Pancreas (tissue), 10 donors: ENCODE measurements around the gene NIPA2. TPM values are rescaled to one million over a fixed set of nuclear protein-coding genes. Genes with fewer than 3 reads are reported as not detected.
"Not testable (repeated sequence)": the region's sequence is repeated elsewhere in the genome, so short reads cannot be mapped to it uniquely, and the experiment has no call there.

ENCODE experiments used
- ATAC-seq, 4 donors: fragments of 200-7000 bp; cut with Tn5 transposase; one replicate each; pipeline versions ENCODE4 v1.8.0 to v1.9.1; 2020; ENCODE audit warnings: mild to moderate bottlenecking in 4 of 4, moderate library complexity in 4 of 4
- DNase-seq, 6 donors: peaks; one replicate each; pipeline ENCODE4 v3.0.0-alpha.2; 2020
- FAIRE-seq: peaks from 2 replicates; lab custom pipeline; 2012; peaks lifted over from hg19 to GRCh38; lab: Jason Lieb, UNC
- H3K27ac ChIP-seq, 4 donors: fragments of 200-600 bp; sonication (generic); 1 replicate in 3 of 4; 2 replicates in 1 of 4; pipeline versions ENCODE4 v1.5.0 to v1.8.0; 2020
- H3K27me3 ChIP-seq, 4 donors: fragments of 200-600 bp; one replicate each; pipeline ENCODE4 v1.8.0; 2021
- H3K36me3 ChIP-seq, 3 donors: fragments of 200-600 bp; sonication (generic) in 1 of 3; one replicate each; pipeline versions ENCODE4 v1.5.0 to v1.8.0; 2020 to 2021
- H3K4me1 ChIP-seq, 3 donors: fragments of 200-600 bp; one replicate each; pipeline ENCODE4 v1.8.0; 2021
- H3K4me3 ChIP-seq, 4 donors: fragments of 200-600 bp; sonication (generic) in 2 of 4; one replicate each; pipeline versions ENCODE4 v1.5.0 to v1.8.0; 2020 to 2021
- H3K9me3 ChIP-seq, 4 donors: fragments of 200-600 bp; one replicate each; pipeline ENCODE4 v1.8.0; 2021
- WGBS, 2 donors: extraction: QIAGEN DNeasy Blood & Tissue Kit; methylation state at CpG; one replicate each; pipeline ENCODE4 v1.1.7; 2013; 5-methylcytosine and 5-hydroxymethylcytosine counted together
- intact Hi-C, 3 donors: fragments of 100-400 bp; cut with DNase I; formaldehyde crosslinking; loops; one replicate each; pipeline versions ENCODE4 v1.11.1 to v1.14.2; 2022
- polyA plus RNA-seq, 2 donors: library from polyadenylated mRNA; stranded (reverse); fragments of 200-250 nt; gene quantifications; one replicate each; pipeline ENCODE4 v1.2.3, GENCODE V29; 2013
- total RNA-seq, 6 donors: library from RNA; stranded (reverse); fragmentation: NEBNext Ultra II Directional in 4 of 6; extraction: Animal tissue kit (Norgen Biotek cat#: 25700) in 4 of 6; gene quantifications; one replicate each; pipeline versions ENCODE4 v1.2.1 to v1.2.4, GENCODE V29; 2021 to 2023
- TF ChIP-seq, protein P1 (sequence below), 4 donors: fragments of 200-600 bp; sonication (generic) in 3 of 4; IDR thresholded peaks; one replicate each; pipeline versions ENCODE4 v1.5.0 to v1.8.0; 2021; ENCODE audit warnings: antibody characterized with exemption in 4 of 4
- donor health status: healthy with polysubstance abuse.
- donor health status: DM: no; HTN: no; CAD: no; lungs with moderate emphysema.
- donor health status: DM: no; HTN: no; CAD: no.
- donor health status: control.
- donor health status: control.
- donor health status: Bipolar disorder and iron deficiency.
- donor health status: DM: yes; HTN: yes; CAD: no.
- donor health status: DM: no; HTN: no; CAD: no.
- donor health status: DM: no; HTN: no; CAD: no.
- donor health status: DM: yes; HTN: yes; CAD: no.

The NIPA2 gene
- total and polyA plus RNA-seq, 8 donors, result 4.5 to 24.9 (median 16.6) TPM

GRCh38 chr15:22796079-22796478 lies 42.4 kb upstream of the NIPA2 start:
- no peak for DNase-seq
- no peak for FAIRE-seq
- no peak for ATAC-seq
- Histone ChIP-seq H3K4me1 (no peaks in the 10 kb centered on the region), H3K4me3 (no peak overlapping the region), H3K27me3 (no peaks in the 10 kb centered on the region), H3K27ac (no peak overlapping the region), H3K36me3 (no peaks in the 10 kb centered on the region), H3K9me3 (no peaks in the 10 kb centered on the region)
- TF ChIP-seq, protein P1, sequence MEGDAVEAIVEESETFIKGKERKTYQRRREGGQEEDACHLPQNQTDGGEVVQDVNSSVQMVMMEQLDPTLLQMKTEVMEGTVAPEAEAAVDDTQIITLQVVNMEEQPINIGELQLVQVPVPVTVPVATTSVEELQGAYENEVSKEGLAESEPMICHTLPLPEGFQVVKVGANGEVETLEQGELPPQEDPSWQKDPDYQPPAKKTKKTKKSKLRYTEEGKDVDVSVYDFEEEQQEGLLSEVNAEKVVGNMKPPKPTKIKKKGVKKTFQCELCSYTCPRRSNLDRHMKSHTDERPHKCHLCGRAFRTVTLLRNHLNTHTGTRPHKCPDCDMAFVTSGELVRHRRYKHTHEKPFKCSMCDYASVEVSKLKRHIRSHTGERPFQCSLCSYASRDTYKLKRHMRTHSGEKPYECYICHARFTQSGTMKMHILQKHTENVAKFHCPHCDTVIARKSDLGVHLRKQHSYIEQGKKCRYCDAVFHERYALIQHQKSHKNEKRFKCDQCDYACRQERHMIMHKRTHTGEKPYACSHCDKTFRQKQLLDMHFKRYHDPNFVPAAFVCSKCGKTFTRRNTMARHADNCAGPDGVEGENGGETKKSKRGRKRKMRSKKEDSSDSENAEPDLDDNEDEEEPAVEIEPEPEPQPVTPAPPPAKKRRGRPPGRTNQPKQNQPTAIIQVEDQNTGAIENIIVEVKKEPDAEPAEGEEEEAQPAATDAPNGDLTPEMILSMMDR (IDR thresholded peaks at IDR 0.05), result no peak
- intact Hi-C loops, result no loop called here

DNA sequence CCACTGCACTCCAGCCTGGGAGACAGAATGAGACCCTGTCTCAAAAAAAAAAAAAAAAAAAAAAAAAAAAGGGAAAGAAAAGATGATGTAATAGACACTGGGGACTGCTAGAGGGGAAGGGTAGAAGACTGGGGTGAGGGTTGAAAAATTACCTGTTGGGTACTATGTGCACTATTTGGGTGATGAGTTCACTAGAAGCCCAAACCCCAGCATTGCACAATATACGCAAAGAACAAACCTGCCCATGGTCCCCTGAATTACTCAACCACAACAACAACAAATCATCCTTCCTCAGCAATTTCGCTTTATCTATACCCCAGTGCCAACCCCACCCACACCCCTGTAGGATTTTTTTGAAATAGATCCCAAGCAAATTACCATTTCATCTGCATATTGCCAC lies 38.6 kb upstream of the NIPA2 start:
- no peak for FAIRE-seq
- no peak overlapping the region for H3K4me3 ChIP-seq
- WGBS, 2 donors, result 93 to 97% methylated on average over 2 of the region's 2 CpGs
- H3K27ac ChIP-seq, result no peak overlapping the region
- ATAC-seq, result no peak
- no peaks in the 10 kb centered on the region for H3K27me3 ChIP-seq
- H3K9me3 ChIP-seq, result no peaks in the 10 kb centered on the region
- intact Hi-C loops, result no loop called here
- H3K4me1 ChIP-seq, result no peaks in the 10 kb centered on the region
- no peak for DNase-seq
- TF ChIP-seq, protein P1 (IDR thresholded peaks at IDR 0.05), result no peak
- no peaks in the 10 kb centered on the region for H3K36me3 ChIP-seq

DNA sequence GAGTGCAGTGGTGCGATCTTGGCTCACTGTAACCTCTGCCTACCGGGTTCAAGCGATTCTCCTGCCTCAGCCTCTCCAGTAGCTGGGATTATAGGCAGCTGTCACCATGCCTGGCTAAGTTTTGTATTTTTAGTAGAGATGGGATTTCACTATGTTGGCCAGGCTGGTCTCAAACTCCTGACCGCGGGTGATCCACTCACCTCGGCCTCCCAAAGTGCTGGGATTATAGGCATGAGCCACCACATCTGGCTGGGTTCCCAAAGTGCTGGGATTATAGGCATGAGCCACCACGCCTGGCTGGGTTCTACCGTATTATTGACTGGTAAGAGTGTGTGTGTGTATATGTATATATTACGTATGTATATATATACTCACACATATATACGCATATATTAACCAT lies 35.5 kb upstream of the NIPA2 start:
- H3K4me1 ChIP-seq, H3K9me3 ChIP-seq, DNase-seq, H3K36me3 ChIP-seq, FAIRE-seq, ATAC-seq, H3K27ac ChIP-seq, intact Hi-C loops, H3K27me3 ChIP-seq, H3K4me3 ChIP-seq: not testable (repeated sequence)
- WGBS, 2 donors, result 93 to 98% methylated on average over 10 of the region's 10 CpGs

- Histone ChIP-seq H3K9me3 (no peaks in the 10 kb centered on the region), H3K36me3 (no peaks in the 10 kb centered on the region), H3K4me3 (no peak overlapping the region), H3K4me1 (peaks cover 6 to 10% (median 7%) of the 10 kb centered on the region in 3 donors), H3K27me3 (no peaks in the 10 kb centered on the region), H3K27ac (no peak overlapping the region)
- DNase-seq, result no peak
- WGBS, 2 donors, result 96 to 97% methylated on average over 11 of the region's 11 CpGs
- TF ChIP-seq, protein P1 (IDR thresholded peaks at IDR 0.05), result no peak
- no peak for ATAC-seq
- intact Hi-C loops, result no loop called here
- FAIRE-seq, result no peak
These were observed 32.3 kb upstream of the NIPA2 start for GRCh38 chr15:22806156-22806555.

DNA sequence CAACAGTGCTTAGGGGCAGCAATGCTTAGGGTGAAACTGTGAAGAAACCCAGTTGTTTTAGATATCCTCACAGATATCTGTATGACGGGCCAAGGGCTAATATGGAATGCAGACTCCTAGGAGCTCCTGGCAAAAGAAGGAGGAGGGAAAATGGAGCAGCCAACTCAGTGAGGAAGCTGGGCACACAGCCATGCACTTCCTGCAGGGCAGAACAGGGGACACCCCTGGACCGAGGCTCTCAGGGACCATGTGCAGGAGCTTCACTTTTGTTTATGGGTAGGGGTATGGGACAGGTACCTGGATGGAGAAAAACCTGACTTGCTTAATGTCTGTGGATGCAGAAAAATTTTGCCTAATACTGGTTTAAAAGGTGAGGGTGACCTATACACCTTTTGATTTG lies 31.8 kb upstream of the NIPA2 start:
- TF ChIP-seq, protein P1 (IDR thresholded peaks at IDR 0.05), result no peak
- DNase-seq (no peak), ATAC-seq (no peak), FAIRE-seq (no peak)
- no peaks in the 10 kb centered on the region for H3K27me3 ChIP-seq
- no peak overlapping the region for H3K4me3 ChIP-seq
- intact Hi-C loops, result no loop called here
- no peaks in the 10 kb centered on the region for H3K9me3 ChIP-seq
- 35 to 53% methylated on average over 2 of the region's 2 CpGs for WGBS, 2 donors
- peaks cover 6 to 10% (median 7%) of the 10 kb centered on the region in 3 donors for H3K4me1 ChIP-seq
- H3K36me3 ChIP-seq, result no peaks in the 10 kb centered on the region
- H3K27ac ChIP-seq, result no peak overlapping the region

DNA sequence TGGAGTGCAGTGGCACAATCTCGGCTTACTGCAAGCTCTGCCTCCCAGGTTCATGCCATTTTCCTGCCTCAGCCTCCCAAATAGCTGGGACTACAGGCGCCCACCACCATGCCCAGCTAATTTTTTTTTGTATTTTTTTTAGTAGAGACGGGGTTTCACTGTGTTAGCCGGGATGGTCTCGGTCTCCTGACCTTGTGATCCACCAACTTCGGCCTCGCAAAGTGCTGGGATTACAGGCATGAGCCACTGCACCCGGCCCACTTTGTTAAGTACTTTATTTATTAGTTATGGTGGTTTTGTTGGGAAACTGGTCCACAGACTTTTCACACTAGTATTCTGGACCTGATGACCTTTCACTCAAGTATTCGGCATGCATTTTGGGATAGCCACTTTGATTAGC lies 30.6 kb upstream of the NIPA2 start:
- DNase-seq, FAIRE-seq, intact Hi-C loops, H3K27me3 ChIP-seq, H3K9me3 ChIP-seq, H3K27ac ChIP-seq, H3K36me3 ChIP-seq, ATAC-seq, H3K4me3 ChIP-seq: not testable (repeated sequence)
- peaks cover 6 to 10% (median 7%) of the 10 kb centered on the region in 3 donors for H3K4me1 ChIP-seq
- WGBS, 2 donors, result 79 to 81% methylated on average over 9 of the region's 9 CpGs
